Hepatocyte (in vitro differentiated cells): Measurements from ENCODE around the gene CASKIN1. TPM values are rescaled to one million over a fixed set of nuclear protein-coding genes. Genes with fewer than 3 reads are reported as not detected.

Source experiments
- DNase-seq: peaks from one replicate; pipeline ENCODE4 v3.0.0-alpha.2; 2016; ENCODE audit warnings: low spot score
- H2AFZ ChIP-seq: fragments of 200-600 bp; sonication (generic); 2 replicates; pipeline ENCODE4 v1.6.0; 2016; ENCODE audit warnings: antibody characterized with exemption, mild to moderate bottlenecking
- H3K27ac ChIP-seq: fragments of 200-600 bp; sonication (generic); 2 replicates; pipeline ENCODE4 v1.5.1; 2016; ENCODE audit warnings: mild to moderate bottlenecking
- H3K27me3 ChIP-seq: fragments of 200-600 bp; sonication (generic); 2 replicates; pipeline ENCODE4 v1.6.1; 2016
- H3K36me3 ChIP-seq: fragments of 200-600 bp; sonication (generic); replicated peaks from 2 replicates; pipeline ENCODE4 v1.5.1; 2016; ENCODE audit warnings: low read depth; ENCODE audit not compliant: insufficient read depth
- H3K4me1 ChIP-seq: fragments of 200-600 bp; sonication (generic); 2 replicates; pipeline ENCODE4 v1.5.1; 2016; ENCODE audit warnings: mild to moderate bottlenecking, moderate library complexity; ENCODE audit not compliant: insufficient read depth
- H3K4me2 ChIP-seq: fragments of 200-600 bp; sonication (generic); 2 replicates; pipeline ENCODE4 v1.6.0; 2016
- H3K4me3 ChIP-seq: fragments of 200-600 bp; sonication (generic); 2 replicates; pipeline ENCODE4 v1.5.1; 2016; ENCODE audit warnings: mild to moderate bottlenecking
- H3K79me2 ChIP-seq: fragments of 200-600 bp; sonication (generic); 2 replicates; pipeline ENCODE4 v1.6.0; 2017; ENCODE audit warnings: mild to moderate bottlenecking
- H3K9me2 ChIP-seq: fragments of 200-600 bp; sonication (generic); replicated peaks from 2 replicates; pipeline ENCODE4 v1.6.0; 2017; ENCODE audit warnings: mild to moderate bottlenecking; ENCODE audit not compliant: insufficient read depth
- H3K9me3 ChIP-seq: fragments of 200-600 bp; sonication (generic); 2 replicates; pipeline ENCODE4 v1.5.1; 2016; ENCODE audit warnings: low read depth, mild to moderate bottlenecking
- H4K20me1 ChIP-seq: fragments of 200-600 bp; sonication (generic); 2 replicates; pipeline ENCODE4 v1.6.0; 2016; ENCODE audit warnings: mild to moderate bottlenecking; ENCODE audit not compliant: insufficient read depth, poor library complexity, severe bottlenecking
- EZH2 ChIP-seq: fragments of 200-600 bp; sonication (generic); IDR thresholded peaks from 2 replicates; pipeline ENCODE4 v1.6.1; 2016; ENCODE audit warnings: antibody characterized with exemption, mild to moderate bottlenecking, borderline replicate concordance
- EZH2phosphoT487 ChIP-seq: fragments of 200-600 bp; sonication (generic); IDR thresholded peaks from one replicate; pipeline ENCODE4 v1.6.1; 2018; ENCODE audit warnings: antibody characterized with exemption, mild to moderate bottlenecking, low read depth, moderate library complexity; ENCODE audit not compliant: unreplicated experiment, severe bottlenecking
- WGBS: methylation state at CpG from one replicate; pipeline ENCODE4 v1.1.6; 2016; ENCODE audit warnings: low lambda C conversion rate; ENCODE audit errors: missing lambda C conversion rate; 5-methylcytosine and 5-hydroxymethylcytosine counted together
- polyA plus RNA-seq: library from polyadenylated mRNA; unstranded; fragments of >200 nt; fragmentation: Nextera tagmentation; extraction: Ambion mirVana; gene quantifications from 2 replicates; pipeline ENCODE4 v1.2.1, GENCODE V29; 2016
- total RNA-seq: library from RNA; depleted of rRNA; stranded (reverse); fragments of >200 nt; gene quantifications from 2 replicates; pipeline ENCODE4 v1.2.3, GENCODE V29; 2014
- TF ChIP-seq, protein P1 (sequence below): fragments of 200-600 bp; sonication (generic); IDR thresholded peaks from 2 replicates; pipeline ENCODE4 v1.5.1; 2016; ENCODE audit warnings: antibody characterized with exemption, mild to moderate bottlenecking; ENCODE audit not compliant: poor library complexity

The CASKIN1 gene
- total and polyA plus RNA-seq, 2 experiments from 2014 or later, result 0.47 to 1.7 TPM

DNA sequence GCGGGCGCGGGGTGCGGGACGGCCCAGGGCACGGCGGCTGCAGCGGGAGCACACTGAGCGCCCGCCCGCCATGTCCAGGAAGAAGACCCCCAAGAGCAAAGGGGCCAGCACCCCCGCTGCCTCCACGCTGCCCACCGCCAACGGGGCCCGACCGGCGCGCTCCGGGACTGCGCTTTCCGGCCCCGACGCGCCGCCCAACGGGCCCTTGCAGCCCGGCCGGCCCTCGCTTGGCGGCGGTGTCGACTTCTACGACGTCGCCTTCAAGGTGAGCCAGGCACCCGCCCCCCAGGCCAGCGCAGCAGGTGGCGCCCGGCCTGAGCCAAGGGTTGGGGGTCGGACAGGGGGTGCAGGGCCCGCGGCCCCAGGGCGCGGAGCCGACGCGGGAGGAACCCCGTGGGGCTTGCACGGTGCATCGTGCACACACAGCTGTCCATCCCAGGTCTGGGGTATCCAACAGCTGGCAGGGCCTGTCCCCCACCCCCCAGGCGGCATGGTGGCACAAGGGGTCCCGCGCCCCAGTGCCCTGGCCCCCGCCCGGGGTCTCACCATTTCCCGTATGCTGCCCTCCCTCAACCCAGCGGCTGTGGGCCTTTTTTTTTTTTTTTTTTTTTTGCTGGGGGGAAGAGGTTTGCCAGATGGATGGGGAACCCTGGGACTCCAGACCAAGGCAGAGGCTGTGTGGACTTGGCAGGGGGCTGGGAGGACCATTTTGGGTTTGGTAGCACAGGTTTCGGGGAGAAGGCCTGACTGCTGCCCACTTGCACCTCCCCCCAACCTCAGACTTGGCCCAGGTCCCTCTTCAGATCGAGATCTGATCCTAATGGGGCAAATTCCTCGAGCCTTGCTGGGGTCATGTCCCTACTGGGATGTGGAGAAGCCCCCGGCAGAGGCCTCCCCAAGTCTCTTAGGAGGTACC is 47.4 kb downstream of the CASKIN1 start:
- H3K79me2 ChIP-seq, result peaks cover 35% of the 10 kb centered on the region
- no peak overlapping the region for H3K27ac ChIP-seq
- H3K4me1 ChIP-seq, result peaks cover 55% of the 10 kb centered on the region
- H3K36me3 ChIP-seq, result no peaks in the 10 kb centered on the region
- 5% methylated on average over 37 of the region's 62 CpGs for WGBS
- H4K20me1 ChIP-seq, result peaks cover 52% of the 10 kb centered on the region
- H3K27me3 ChIP-seq, result no peaks in the 10 kb centered on the region
- TF ChIP-seq EZH2, result no peak
- no peak for TF ChIP-seq EZH2phosphoT487
- TF ChIP-seq, protein P1, sequence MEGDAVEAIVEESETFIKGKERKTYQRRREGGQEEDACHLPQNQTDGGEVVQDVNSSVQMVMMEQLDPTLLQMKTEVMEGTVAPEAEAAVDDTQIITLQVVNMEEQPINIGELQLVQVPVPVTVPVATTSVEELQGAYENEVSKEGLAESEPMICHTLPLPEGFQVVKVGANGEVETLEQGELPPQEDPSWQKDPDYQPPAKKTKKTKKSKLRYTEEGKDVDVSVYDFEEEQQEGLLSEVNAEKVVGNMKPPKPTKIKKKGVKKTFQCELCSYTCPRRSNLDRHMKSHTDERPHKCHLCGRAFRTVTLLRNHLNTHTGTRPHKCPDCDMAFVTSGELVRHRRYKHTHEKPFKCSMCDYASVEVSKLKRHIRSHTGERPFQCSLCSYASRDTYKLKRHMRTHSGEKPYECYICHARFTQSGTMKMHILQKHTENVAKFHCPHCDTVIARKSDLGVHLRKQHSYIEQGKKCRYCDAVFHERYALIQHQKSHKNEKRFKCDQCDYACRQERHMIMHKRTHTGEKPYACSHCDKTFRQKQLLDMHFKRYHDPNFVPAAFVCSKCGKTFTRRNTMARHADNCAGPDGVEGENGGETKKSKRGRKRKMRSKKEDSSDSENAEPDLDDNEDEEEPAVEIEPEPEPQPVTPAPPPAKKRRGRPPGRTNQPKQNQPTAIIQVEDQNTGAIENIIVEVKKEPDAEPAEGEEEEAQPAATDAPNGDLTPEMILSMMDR, result no peak
- H2AFZ ChIP-seq, result no peak overlapping the region
- DNase-seq, result peak; percentile 74
- no peak overlapping the region for H3K4me3 ChIP-seq
- no peaks in the 10 kb centered on the region for H3K9me2 ChIP-seq
- peak overlapping the region; percentile 93 for H3K4me2 ChIP-seq
- H3K9me3 ChIP-seq, result no peaks in the 10 kb centered on the region

GRCh38 chr16:2147981-2148671 is 48.3 kb downstream of the CASKIN1 start, which contains the start of gene RAB26:
RAB26 (plus strand) TSS chr16:2148625; CDS start chr16:2148784, 159 bp downstream.
- H2AFZ ChIP-seq, result no peak within 1 kb of the TSS
- DNase-seq, result peak; percentile 90
- peaks cover 26% of the 10 kb centered on the region for H3K79me2 ChIP-seq
- WGBS, result 22% methylated on average over 19 of the region's 55 CpGs
- H3K36me3 ChIP-seq, result no peaks in the 10 kb centered on the region
- H4K20me1 ChIP-seq, result peaks cover 43% of the 10 kb centered on the region
- no peaks in the 10 kb centered on the region for H3K9me3 ChIP-seq
- H3K4me2 ChIP-seq, result peak within 1 kb of the TSS; percentile 93
- H3K9me2 ChIP-seq, result no peaks in the 10 kb centered on the region
- H3K4me1 ChIP-seq, result peaks cover 51% of the 10 kb centered on the region
- H3K27me3 ChIP-seq, result no peaks in the 10 kb centered on the region
- H3K4me3 ChIP-seq, result peak within 1 kb of the TSS; percentile 33
- TF ChIP-seq, protein P1, result no peak
- TF ChIP-seq EZH2 (no peak), EZH2phosphoT487 (no peak)
- H3K27ac ChIP-seq, result peak within 1 kb of the TSS; percentile 64

DNA sequence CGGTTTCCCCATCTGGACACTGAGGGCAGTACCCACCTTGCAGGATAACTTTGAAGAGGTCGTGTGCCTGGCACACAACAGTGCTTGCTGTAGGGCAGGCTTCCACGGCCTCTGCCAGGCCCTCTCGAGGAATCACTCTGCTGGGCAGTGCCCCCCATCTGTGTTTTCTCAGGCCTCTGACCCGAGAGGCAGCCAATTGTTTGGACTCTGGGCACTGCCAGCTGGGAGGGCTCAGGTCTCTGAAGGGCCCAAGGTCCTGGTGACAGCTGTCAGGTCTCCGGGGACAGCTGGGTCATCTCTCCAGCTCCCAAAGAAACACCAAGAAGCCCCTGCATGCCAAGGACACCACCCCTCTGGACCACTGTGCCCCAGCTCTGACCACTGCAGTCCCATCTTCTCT is 49.0 kb downstream of the CASKIN1 start:
- no peak for DNase-seq
- H2AFZ ChIP-seq, result no peak overlapping the region
- peaks cover 43% of the 10 kb centered on the region for H3K4me1 ChIP-seq
- peak overlapping the region; percentile 93 for H3K4me2 ChIP-seq
- H3K9me2 ChIP-seq, result no peaks in the 10 kb centered on the region
- peaks cover 19% of the 10 kb centered on the region for H3K79me2 ChIP-seq
- peak overlapping the region; percentile 64 for H3K27ac ChIP-seq
- 84% methylated on average over 6 of the region's 6 CpGs for WGBS
- no peaks in the 10 kb centered on the region for H3K27me3 ChIP-seq
- peaks cover 36% of the 10 kb centered on the region for H4K20me1 ChIP-seq
- H3K36me3 ChIP-seq, result no peaks in the 10 kb centered on the region
- no peaks in the 10 kb centered on the region for H3K9me3 ChIP-seq
- no peak overlapping the region for H3K4me3 ChIP-seq
- no peak for TF ChIP-seq EZH2phosphoT487
- no peak for TF ChIP-seq EZH2
- TF ChIP-seq, protein P1, result no peak
